HG02678 (cell line): ENCODE results near the gene CUBN.
"Not testable (repeated sequence)": the region's sequence is repeated elsewhere in the genome, so short reads cannot be mapped to it uniquely, and the experiment has no call there.

Source experiments
- ATAC-seq: cut with Tn5 transposase; IDR thresholded peaks from one replicate; pipeline ENCODE4 v1.9.1; 2021; ENCODE audit warnings: mild to moderate bottlenecking, moderate library complexity; ENCODE audit not compliant: unreplicated experiment

Gene CUBN

GRCh38 chr10:17021656-17022465 is 107.8 kb downstream of the CUBN start:
- ATAC-seq = no peak

- no peak for ATAC-seq
Observed at GRCh38 chr10:17019696-17020095, 109.9 kb downstream of the CUBN start.

GRCh38 chr10:17013131-17013983 is 116.3 kb downstream of the CUBN start:
- not testable (repeated sequence) for ATAC-seq

- not testable (repeated sequence) for ATAC-seq
Observed at GRCh38 chr10:17012731-17013130, 116.9 kb downstream of the CUBN start.

- ATAC-seq = no peak
Observed at GRCh38 chr10:17010363-17011145, 119.1 kb downstream of the CUBN start.

- no peak for ATAC-seq
Observed at GRCh38 chr10:17009212-17009700, 120.4 kb downstream of the CUBN start.

GRCh38 chr10:17007418-17007770 is 122.2 kb downstream of the CUBN start:
- no peak for ATAC-seq

GRCh38 chr10:17006631-17007417 is 122.8 kb downstream of the CUBN start:
- ATAC-seq = no peak

- ATAC-seq = no peak
Observed at GRCh38 chr10:17005621-17006566, 123.7 kb downstream of the CUBN start.

GRCh38 chr10:17004801-17005380 is 124.7 kb downstream of the CUBN start:
- ATAC-seq = no peak

GRCh38 chr10:17003651-17004286 is 125.8 kb downstream of the CUBN start:
- no peak for ATAC-seq

GRCh38 chr10:17003151-17003550 is 126.5 kb downstream of the CUBN start:
- ATAC-seq = no peak

- ATAC-seq = peak; percentile 66
Observed at GRCh38 chr10:17001961-17002749, 127.5 kb downstream of the CUBN start.

GRCh38 chr10:17001297-17001744 is 128.3 kb downstream of the CUBN start:
- no peak for ATAC-seq

- no peak for ATAC-seq
Observed at GRCh38 chr10:16999665-17000451, 129.8 kb downstream of the CUBN start.

- no peak for ATAC-seq
Observed at GRCh38 chr10:16996530-16996964, 133.1 kb downstream of the CUBN start.
